Tibial nerve (tissue), 4 donors: ENCODE data around the gene ITPKB. TPM values are rescaled to one million over a fixed set of nuclear protein-coding genes. Genes with fewer than 3 reads are reported as not detected.
A peak's percentile ranks its signal among the peaks of the same experiment; 100 is the strongest.

Experiments
- DNase-seq, 2 donors: peaks; one replicate each; pipeline ENCODE4 v3.0.0-alpha.2; 2019; ENCODE audit warnings: low spot score in 2 of 2
- H3K27ac ChIP-seq, 4 donors: fragments of 200-600 bp; sonication (generic) in 3 of 4; one replicate each; pipeline ENCODE4 v1.5.1; 2017 to 2019; ENCODE audit warnings: mild to moderate bottlenecking in 1 of 4
- H3K27me3 ChIP-seq, 2 donors: fragments of 200-600 bp; sonication (generic) in 1 of 2; one replicate each; pipeline versions ENCODE4 v1.5.1 to v1.6.0; 2017 to 2019
- H3K36me3 ChIP-seq, 3 donors: fragments of 200-600 bp; sonication (generic); one replicate each; pipeline ENCODE4 v1.5.1; 2018 to 2019
- H3K4me1 ChIP-seq, 4 donors: fragments of 200-600 bp; sonication (generic) in 3 of 4; one replicate each; pipeline ENCODE4 v1.5.1; 2017 to 2019
- H3K4me3 ChIP-seq, 4 donors: fragments of 200-600 bp; sonication (generic) in 3 of 4; one replicate each; pipeline ENCODE4 v1.5.1; 2017 to 2019; ENCODE audit warnings: mild to moderate bottlenecking in 1 of 4, moderate library complexity in 1 of 4
- H3K9me3 ChIP-seq, 4 donors: fragments of 200-600 bp; sonication (generic) in 3 of 4; one replicate each; pipeline ENCODE4 v1.5.1; 2017 to 2019
- CTCF ChIP-seq, 5 experiments: fragments of 200-600 bp in 3 of 5; fragments of 450-650 bp in 2 of 5; sonication (generic) in 3 of 5; IDR thresholded peaks; one replicate each; pipeline ENCODE4 v1.5.1; 2016 to 2019; ENCODE audit warnings: antibody characterized with exemption in 5 of 5, mild to moderate bottlenecking in 3 of 5, moderate library complexity in 2 of 5
- EP300 ChIP-seq, 2 donors: sonication (generic); formaldehyde crosslinking; IDR thresholded peaks; one replicate each; pipeline ENCODE4 v1.6.1; 2017; ENCODE audit warnings: antibody characterized with exemption in 2 of 2, mild to moderate bottlenecking in 1 of 2
- POLR2A ChIP-seq, 2 donors: fragments of 450-650 bp; IDR thresholded peaks; one replicate each; pipeline ENCODE4 v1.6.1; 2017; ENCODE audit warnings: antibody characterized with exemption in 2 of 2, mild to moderate bottlenecking in 2 of 2, moderate library complexity in 2 of 2
- WGBS, 2 donors: methylation state at CpG; one replicate each; pipeline ENCODE4 v1.1.5; 2018; 5-methylcytosine and 5-hydroxymethylcytosine counted together
- total RNA-seq, 4 donors: library from RNA; depleted of rRNA; stranded (reverse); fragments of >200 nt; gene quantifications; one replicate each; pipeline ENCODE4 v1.1.0, GENCODE V29; 2016

Gene ITPKB
- total RNA-seq, 4 donors from 2014 or later: 49.2 to 82.0 (median 52.7) TPM

DNA sequence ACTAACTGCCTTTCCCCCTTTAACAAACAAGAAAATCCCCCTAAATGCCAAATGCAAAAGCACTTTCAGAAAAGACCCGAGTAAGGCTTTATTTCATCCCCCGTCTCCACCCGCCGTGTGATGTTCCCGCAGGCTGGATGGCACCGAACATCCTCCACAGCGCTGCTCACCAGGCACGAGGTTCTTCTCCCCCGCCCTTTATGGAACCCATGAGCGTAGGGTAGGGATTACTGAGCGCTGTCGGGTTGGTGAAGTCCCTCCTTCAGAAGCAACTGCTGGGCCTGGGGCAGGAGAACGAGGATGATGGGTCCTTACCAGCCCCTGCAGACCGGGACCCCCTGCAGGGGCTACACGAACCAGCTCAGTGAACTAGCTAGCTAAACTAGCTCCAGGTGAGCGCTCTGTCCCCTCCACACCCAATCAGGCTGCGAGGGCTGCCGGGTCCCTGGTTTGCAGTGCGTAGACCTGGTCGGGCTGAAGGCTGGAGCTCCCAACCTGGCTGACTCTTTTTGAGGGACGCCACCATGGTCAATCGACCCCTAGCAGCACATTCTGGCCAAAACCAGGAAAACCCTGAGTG, 80.4 kb downstream of the ITPKB start:
- no peak for TF ChIP-seq EP300 (IDR thresholded peaks at IDR 0.05)
- no peak for TF ChIP-seq CTCF (IDR thresholded peaks at IDR 0.05)
- no peak for TF ChIP-seq POLR2A (IDR thresholded peaks at IDR 0.05)
- Histone ChIP-seq H3K27ac (peak overlapping the region in 2 of 4 donors; percentile 67 to 75), H3K4me3 (no peak overlapping the region), H3K27me3 (no peaks in the 10 kb centered on the region), H3K36me3 (no peaks in the 10 kb centered on the region), H3K9me3 (no peaks in the 10 kb centered on the region), H3K4me1 (peaks cover 4 to 100% (median 97%) of the 10 kb centered on the region in 4 donors)
- WGBS, 2 donors: 91 to 92% methylated on average over 16 to 20 of the region's 22 CpGs
- no peak for DNase-seq

DNA sequence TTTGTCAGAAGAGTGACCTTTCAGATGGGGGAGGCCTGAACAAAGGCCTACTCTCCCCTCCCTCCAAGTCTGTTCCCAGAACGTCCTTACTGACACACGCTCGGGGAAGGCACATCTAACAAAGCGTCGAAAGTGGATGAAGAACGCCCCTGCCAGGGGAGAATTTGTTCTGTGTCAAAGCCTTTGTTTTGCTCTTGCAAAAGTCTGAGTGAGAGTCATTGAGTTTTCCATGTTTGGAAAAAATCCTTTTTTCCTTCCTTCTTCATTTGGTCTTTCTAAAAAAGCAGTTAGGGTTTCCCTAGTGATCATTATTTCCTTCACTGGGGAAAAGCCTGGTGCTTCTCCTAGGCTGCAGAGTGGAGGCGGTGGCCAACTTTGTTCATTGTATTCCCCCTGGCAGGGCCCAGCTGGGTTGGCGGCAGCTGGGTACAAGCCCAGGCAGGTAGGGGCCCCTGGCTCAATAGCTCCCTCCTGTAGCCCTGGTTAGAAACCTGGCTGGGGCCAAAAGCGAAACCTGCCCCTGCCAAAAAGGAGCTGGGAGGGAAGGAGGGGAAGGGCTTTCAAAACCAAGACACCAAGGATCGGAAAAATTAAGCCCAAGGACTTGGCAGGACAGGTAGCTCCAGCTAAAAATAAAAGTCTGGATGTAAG, 81.1 kb downstream of the ITPKB start:
- TF ChIP-seq POLR2A (IDR thresholded peaks at IDR 0.05) (no peak), EP300 (IDR thresholded peaks at IDR 0.05) (peak in 1 of 2 donors; percentile 18)
- Histone ChIP-seq H3K27me3 (no peaks in the 10 kb centered on the region), H3K27ac (peak overlapping the region in 2 of 4 donors; percentile 67 to 75), H3K4me1 (peaks cover under 1 to 100% (median 94%) of the 10 kb centered on the region in 4 donors), H3K9me3 (no peaks in the 10 kb centered on the region), H3K36me3 (no peaks in the 10 kb centered on the region), H3K4me3 (no peak overlapping the region)
- no peak for DNase-seq
- 49 to 55% methylated on average over 10 of the region's 10 CpGs for WGBS, 2 donors

DNA sequence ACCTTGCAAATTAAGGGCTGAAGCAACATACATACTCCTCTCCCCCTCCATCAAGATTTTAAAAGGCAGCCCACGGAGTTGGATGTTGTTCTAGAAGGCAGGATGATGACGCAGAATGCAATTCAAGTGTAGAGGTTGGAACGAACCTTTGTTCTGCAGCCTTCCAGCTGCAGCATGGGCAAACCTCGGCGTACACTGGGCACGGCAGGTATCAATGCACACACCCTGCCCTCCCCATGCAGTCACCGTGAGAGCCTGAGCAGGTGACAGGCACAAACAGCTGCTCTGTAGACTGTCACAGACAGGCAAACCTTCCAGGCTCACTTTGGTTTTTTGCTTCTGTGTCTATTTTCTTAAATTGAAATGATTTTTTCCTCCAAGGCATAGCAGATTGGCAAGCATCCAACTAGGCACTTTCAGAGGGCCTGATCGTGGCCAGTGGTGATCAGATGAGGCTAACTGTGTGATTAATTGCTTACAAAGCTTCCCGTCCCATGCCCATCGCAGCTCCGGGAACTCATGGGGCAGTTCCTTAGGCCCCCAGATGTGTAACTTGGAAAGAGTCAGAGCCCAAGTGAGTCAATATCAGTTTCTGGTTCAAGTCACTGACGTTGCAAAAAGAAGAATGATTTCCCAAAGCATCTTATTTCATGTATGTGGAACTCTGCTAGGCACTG, 82.3 kb downstream of the ITPKB start:
- H3K9me3 ChIP-seq: no peaks in the 10 kb centered on the region
- no peak overlapping the region for H3K4me3 ChIP-seq
- no peaks in the 10 kb centered on the region for H3K27me3 ChIP-seq
- no peak for DNase-seq
- H3K27ac ChIP-seq: peak overlapping the region in 2 of 4 donors; percentile 67 to 75
- H3K36me3 ChIP-seq: no peaks in the 10 kb centered on the region
- 33 to 37% methylated on average over 12 of the region's 12 CpGs for WGBS, 2 donors
- TF ChIP-seq POLR2A (IDR thresholded peaks at IDR 0.05) (no peak), CTCF (IDR thresholded peaks at IDR 0.05) (no peak), EP300 (IDR thresholded peaks at IDR 0.05) (peak in 1 of 2 donors; percentile 62)
- peaks cover 0 to 88% (median 83%) of the 10 kb centered on the region in 4 donors for H3K4me1 ChIP-seq

GRCh38 chr1:226656201-226656600, 82.9 kb downstream of the ITPKB start:
- no peak for TF ChIP-seq POLR2A (IDR thresholded peaks at IDR 0.05)
- no peaks in the 10 kb centered on the region for H3K27me3 ChIP-seq
- WGBS, 2 donors: 74 to 83% methylated on average over 3 to 4 of the region's 4 CpGs
- no peaks in the 10 kb centered on the region for H3K9me3 ChIP-seq
- DNase-seq: no peak
- peak overlapping the region in 2 of 4 donors; percentile 67 to 75 for H3K27ac ChIP-seq
- H3K4me3 ChIP-seq: no peak overlapping the region
- H3K4me1 ChIP-seq: peaks cover 0 to 83% (median 77%) of the 10 kb centered on the region in 4 donors
- no peaks in the 10 kb centered on the region for H3K36me3 ChIP-seq

- no peak for DNase-seq
- Histone ChIP-seq H3K4me3 (no peak overlapping the region), H3K27me3 (no peaks in the 10 kb centered on the region), H3K27ac (peak overlapping the region in 2 of 4 donors; percentile 67 to 75), H3K36me3 (no peaks in the 10 kb centered on the region), H3K9me3 (no peaks in the 10 kb centered on the region), H3K4me1 (peaks cover 0 to 79% (median 71%) of the 10 kb centered on the region in 4 donors)
- TF ChIP-seq CTCF (IDR thresholded peaks at IDR 0.05) (no peak), POLR2A (IDR thresholded peaks at IDR 0.05) (no peak), EP300 (IDR thresholded peaks at IDR 0.05) (no peak)
- WGBS, 2 donors: 79 to 89% methylated on average over 10 to 12 of the region's 12 CpGs
Measured at GRCh38 chr1:226655251-226656163, 83.6 kb downstream of the ITPKB start.
